Stomach smooth muscle (tissue), 2 donors: ENCODE measurements around the gene SLC11A1.

Experiments
- H3K27ac ChIP-seq: one replicate; pipeline ENCODE4 v1.7.0; 2013; ENCODE audit warnings: mild to moderate bottlenecking, low read length, inconsistent platforms
- H3K27me3 ChIP-seq, 2 donors: one replicate each; pipeline ENCODE4 v1.7.0; 2013; ENCODE audit warnings: low read length in 2 of 2; ENCODE audit not compliant: insufficient read depth in 2 of 2, control insufficient read depth in 1 of 2
- H3K36me3 ChIP-seq, 2 donors: one replicate each; pipeline ENCODE4 v1.7.0; 2013; ENCODE audit warnings: low read length in 2 of 2; ENCODE audit not compliant: control insufficient read depth in 2 of 2, insufficient read depth in 2 of 2
- H3K4me1 ChIP-seq: one replicate; pipeline ENCODE4 v1.7.0; 2013; ENCODE audit warnings: low read length; ENCODE audit not compliant: control insufficient read depth, insufficient read depth
- H3K4me3 ChIP-seq, 2 donors: one replicate each; pipeline ENCODE4 v1.7.0; 2013; ENCODE audit warnings: low read length in 2 of 2
- H3K9ac ChIP-seq, 2 donors: one replicate each; pipeline ENCODE4 v1.7.0; 2013; ENCODE audit warnings: low read length in 2 of 2, mild to moderate bottlenecking in 1 of 2
- H3K9me3 ChIP-seq, 2 donors: one replicate each; pipeline ENCODE4 v1.7.0; 2013; ENCODE audit warnings: low read length in 2 of 2; ENCODE audit not compliant: control insufficient read depth in 2 of 2
- donor health status: healthy.
- donor health status: Pancreatic carcinoma.

Gene SLC11A1

GRCh38 chr2:218367415-218368149 is 14.5 kb upstream of the SLC11A1 start:
- H3K27me3 ChIP-seq = no peaks in the 10 kb centered on the region
- H3K9ac ChIP-seq = peak overlapping the region; percentile 76
- H3K27ac ChIP-seq = peak overlapping the region; percentile 82
- H3K9me3 ChIP-seq = peaks cover 0 to 8% of the 10 kb centered on the region in 2 donors
- peaks cover 15% of the 10 kb centered on the region for H3K4me1 ChIP-seq
- H3K36me3 ChIP-seq = no peaks in the 10 kb centered on the region
- peak overlapping the region; percentile 65 to 75 for H3K4me3 ChIP-seq

DNA sequence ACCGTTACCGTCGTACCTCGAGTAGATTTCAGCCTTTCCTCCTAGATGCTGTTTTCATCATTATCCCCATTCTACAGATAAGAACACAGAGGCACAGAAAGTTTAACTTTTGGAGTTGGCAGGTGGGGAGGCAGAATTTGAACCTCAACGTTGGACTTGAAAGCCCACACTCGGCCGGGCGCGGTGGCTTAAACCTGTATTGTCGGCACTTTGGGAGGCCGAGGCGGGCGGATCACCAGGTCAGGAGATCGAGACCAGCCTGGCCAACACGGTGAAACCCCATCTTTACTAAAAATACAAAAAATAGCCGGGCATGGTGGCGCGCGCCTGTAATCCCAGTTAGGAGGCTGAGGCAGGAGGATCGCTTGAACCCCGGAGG is 13.9 kb upstream of the SLC11A1 start:
- H3K4me1 ChIP-seq = peaks cover 15% of the 10 kb centered on the region
- H3K4me3 ChIP-seq = peak overlapping the region; percentile 65 to 75
- H3K36me3 ChIP-seq = no peaks in the 10 kb centered on the region
- no peaks in the 10 kb centered on the region for H3K27me3 ChIP-seq
- peaks cover 0 to 8% of the 10 kb centered on the region in 2 donors for H3K9me3 ChIP-seq
- peak overlapping the region; percentile 82 for H3K27ac ChIP-seq
- H3K9ac ChIP-seq = peak overlapping the region; percentile 76

- peaks cover 0 to 8% of the 10 kb centered on the region in 2 donors for H3K9me3 ChIP-seq
- peak overlapping the region in 1 of 2 donors; percentile 75 for H3K4me3 ChIP-seq
- H3K36me3 ChIP-seq = no peaks in the 10 kb centered on the region
- peaks cover 15% of the 10 kb centered on the region for H3K4me1 ChIP-seq
- H3K9ac ChIP-seq = peak overlapping the region; percentile 11 to 60
- H3K27me3 ChIP-seq = no peaks in the 10 kb centered on the region
- peak overlapping the region; percentile 82 for H3K27ac ChIP-seq
Observed at GRCh38 chr2:218368621-218369153, 13.4 kb upstream of the SLC11A1 start.

DNA sequence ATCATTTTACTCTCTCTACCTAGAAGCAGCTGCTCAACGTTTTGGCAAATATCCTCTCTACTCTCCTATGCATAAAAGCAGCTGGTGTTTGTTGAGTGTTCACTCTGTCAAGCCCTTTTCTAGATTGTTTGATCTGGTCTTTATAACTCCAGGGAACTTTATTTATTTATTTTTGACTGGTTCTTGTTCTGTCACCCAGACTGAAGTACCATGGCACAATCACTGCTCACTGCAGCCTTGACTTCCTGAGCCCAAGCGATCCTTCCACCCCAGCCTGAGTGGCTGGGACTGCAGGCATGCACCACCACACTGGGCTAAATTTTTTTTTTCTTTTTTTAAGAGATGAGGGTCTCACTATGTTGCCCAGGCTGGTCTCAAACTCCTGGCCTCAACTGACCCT is 12.7 kb upstream of the SLC11A1 start:
- Histone ChIP-seq H3K4me1 (peaks cover 15% of the 10 kb centered on the region), H3K27me3 (no peaks in the 10 kb centered on the region), H3K36me3 (no peaks in the 10 kb centered on the region), H3K4me3 (peak overlapping the region in 1 of 2 donors; percentile 75), H3K27ac (peak overlapping the region; percentile 82), H3K9ac (peak overlapping the region in 1 of 2 donors; percentile 7), H3K9me3 (peaks cover 0 to 8% of the 10 kb centered on the region in 2 donors)

DNA sequence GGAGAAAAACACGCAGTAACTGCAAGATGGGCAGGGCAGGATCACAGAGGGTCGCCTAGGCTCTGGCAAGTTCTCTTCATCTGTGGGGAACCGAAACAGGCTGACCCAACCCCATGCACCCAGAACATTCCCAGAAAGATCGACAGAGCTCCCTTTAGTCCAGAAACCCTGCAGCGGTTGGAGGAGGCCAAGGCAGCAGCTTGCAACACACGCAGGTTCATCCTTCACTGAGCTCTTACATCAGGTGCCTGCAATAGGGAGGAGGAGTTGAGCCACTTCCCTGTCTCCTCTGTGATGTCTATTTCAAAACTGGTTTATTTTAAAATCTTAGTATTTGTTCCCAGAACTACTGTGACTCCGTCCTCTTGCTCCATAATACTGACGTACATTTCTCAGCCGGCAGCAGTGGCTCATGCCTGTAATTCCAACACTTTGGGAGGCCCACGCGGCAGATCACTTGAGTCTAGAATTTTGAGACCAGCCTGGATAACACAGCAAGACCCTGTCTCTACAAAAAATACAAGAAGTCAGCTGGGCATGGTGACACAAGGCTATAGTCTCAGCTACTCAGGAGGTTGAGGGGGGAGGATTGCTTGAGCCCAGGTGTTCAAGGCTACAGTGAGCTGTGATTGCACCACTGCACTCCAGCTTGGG is 11.5 kb upstream of the SLC11A1 start:
- Histone ChIP-seq H3K9ac (no peak overlapping the region), H3K4me3 (no peak overlapping the region)

GRCh38 chr2:218371983-218372350 is 10.1 kb upstream of the SLC11A1 start:
- H3K4me3 ChIP-seq = no peak overlapping the region
- H3K9me3 ChIP-seq = peaks cover 0 to 2% of the 10 kb centered on the region in 2 donors
- H3K27me3 ChIP-seq = no peaks in the 10 kb centered on the region
- no peak overlapping the region for H3K27ac ChIP-seq
- H3K4me1 ChIP-seq = peaks cover 15% of the 10 kb centered on the region
- H3K36me3 ChIP-seq = no peaks in the 10 kb centered on the region
- no peak overlapping the region for H3K9ac ChIP-seq

More for the DNA sequence above, 11.5 kb upstream of the SLC11A1 start:
- H3K36me3 ChIP-seq = no peaks in the 10 kb centered on the region
- peaks cover 15% of the 10 kb centered on the region for H3K4me1 ChIP-seq
- peak overlapping the region; percentile 37 for H3K27ac ChIP-seq
- peaks cover 0 to 8% of the 10 kb centered on the region in 2 donors for H3K9me3 ChIP-seq
- H3K27me3 ChIP-seq = no peaks in the 10 kb centered on the region

DNA sequence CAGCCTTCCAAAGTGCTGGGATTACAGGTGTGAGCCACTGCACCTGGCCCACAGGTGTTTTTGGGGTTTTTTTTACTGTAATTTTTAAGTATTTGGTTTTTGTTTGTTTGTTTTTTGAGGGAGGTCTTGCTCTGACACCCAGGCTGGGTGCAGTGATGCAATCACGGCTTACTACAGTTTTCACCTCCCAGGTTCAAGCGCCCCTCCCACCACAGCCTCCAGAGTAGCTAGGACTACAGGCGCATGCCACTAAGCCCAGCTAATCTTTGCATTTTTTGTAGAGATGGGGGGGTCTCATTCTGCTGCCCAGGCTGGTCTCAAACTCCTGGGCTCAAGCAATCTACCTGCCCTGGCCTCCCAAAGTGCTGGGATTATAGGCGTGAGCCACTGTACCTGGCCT is 7.3 kb upstream of the SLC11A1 start:
- Histone ChIP-seq H3K9ac (no peak overlapping the region), H3K27me3 (no peaks in the 10 kb centered on the region), H3K4me1 (peaks cover 3% of the 10 kb centered on the region), H3K9me3 (no peaks in the 10 kb centered on the region), H3K27ac (no peak overlapping the region), H3K4me3 (no peak overlapping the region), H3K36me3 (no peaks in the 10 kb centered on the region)

DNA sequence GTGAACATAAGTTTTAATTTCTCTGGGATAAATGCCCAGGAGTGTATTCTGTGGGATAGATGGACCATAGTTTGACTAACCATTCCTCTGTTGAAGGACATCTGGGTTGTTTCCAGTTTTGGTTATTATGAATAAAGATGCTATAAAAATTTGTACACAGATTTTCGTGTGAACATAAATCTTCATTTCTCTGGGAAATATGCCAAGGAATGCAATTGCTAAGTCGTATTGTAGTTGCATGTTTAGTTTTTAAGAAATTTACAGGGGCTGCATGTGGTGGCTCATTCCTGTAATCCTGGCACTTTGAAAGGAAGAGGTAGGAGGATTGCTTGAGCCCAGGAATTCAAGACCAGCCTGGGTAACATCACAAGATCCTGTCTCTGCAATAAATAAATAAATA is 6.9 kb upstream of the SLC11A1 start:
- no peak overlapping the region for H3K4me3 ChIP-seq
- no peaks in the 10 kb centered on the region for H3K27me3 ChIP-seq
- no peaks in the 10 kb centered on the region for H3K36me3 ChIP-seq
- no peak overlapping the region for H3K9ac ChIP-seq
- no peaks in the 10 kb centered on the region for H3K9me3 ChIP-seq
- peaks cover 3% of the 10 kb centered on the region for H3K4me1 ChIP-seq
- no peak overlapping the region for H3K27ac ChIP-seq

DNA sequence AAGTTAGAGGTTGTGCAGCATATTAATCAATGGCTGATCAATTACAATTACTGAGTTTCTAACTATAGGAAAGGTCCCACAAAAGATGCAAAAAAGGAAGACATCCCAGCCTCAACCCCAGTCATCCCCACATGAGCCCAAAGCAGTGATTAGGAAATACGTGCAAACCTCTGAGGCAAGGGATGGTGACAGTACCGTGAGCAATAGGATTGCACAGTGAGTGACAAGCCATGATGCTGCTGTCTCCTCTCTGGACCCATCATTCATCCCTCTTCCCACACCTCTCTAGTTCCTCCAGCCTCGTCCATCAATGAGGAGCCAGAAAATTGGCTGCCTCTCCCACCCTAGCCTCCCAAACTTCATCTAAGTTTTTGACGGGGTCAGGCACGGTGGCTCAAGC is 4.0 kb upstream of the SLC11A1 start:
- Histone ChIP-seq H3K4me1 (no peaks in the 10 kb centered on the region), H3K36me3 (no peaks in the 10 kb centered on the region), H3K9ac (no peak overlapping the region), H3K4me3 (no peak overlapping the region), H3K9me3 (no peaks in the 10 kb centered on the region), H3K27ac (no peak overlapping the region), H3K27me3 (no peaks in the 10 kb centered on the region)

DNA sequence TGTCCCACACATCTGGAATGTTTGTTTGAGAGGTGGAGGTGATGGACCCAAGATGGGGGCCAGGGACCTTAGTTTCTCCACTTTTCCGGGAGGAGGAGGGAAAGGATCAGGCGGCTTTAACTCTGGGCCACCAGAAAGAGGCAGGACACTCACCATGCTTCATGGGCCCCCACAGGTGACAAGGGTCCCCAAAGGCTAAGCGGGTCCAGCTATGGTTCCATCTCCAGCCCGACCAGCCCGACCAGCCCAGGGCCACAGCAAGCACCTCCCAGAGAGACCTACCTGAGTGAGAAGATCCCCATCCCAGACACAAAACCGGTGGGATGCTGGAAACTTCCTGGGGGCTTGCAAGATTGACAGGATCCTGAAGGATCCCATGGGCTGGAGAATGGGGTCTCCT is 712 bp downstream of the SLC11A1 start:
- H3K27ac ChIP-seq = no peak overlapping the region
- H3K9ac ChIP-seq = no peak overlapping the region
- peaks cover 9% of the 10 kb centered on the region for H3K4me1 ChIP-seq
- no peaks in the 10 kb centered on the region for H3K9me3 ChIP-seq
- no peaks in the 10 kb centered on the region for H3K36me3 ChIP-seq
- no peak overlapping the region for H3K4me3 ChIP-seq
- no peaks in the 10 kb centered on the region for H3K27me3 ChIP-seq
